Muscle layer of duodenum (tissue), 2 donors: ENCODE data around the gene YAP1.

Experiments used
- H3K27ac ChIP-seq: one replicate; pipeline ENCODE4 v1.7.0; 2013; ENCODE audit warnings: mild to moderate bottlenecking, low read length
- H3K27me3 ChIP-seq: one replicate; pipeline ENCODE4 v1.7.0; 2013; ENCODE audit warnings: low read depth, mild to moderate bottlenecking, control low read depth, low read length
- H3K36me3 ChIP-seq, 2 donors: one replicate each; pipeline ENCODE4 v1.7.0; 2013; ENCODE audit warnings: low read length in 2 of 2, control low read depth in 1 of 2, mild to moderate bottlenecking in 1 of 2; ENCODE audit not compliant: insufficient read depth in 2 of 2, control insufficient read depth in 1 of 2
- H3K4me1 ChIP-seq, 2 donors: one replicate each; pipeline ENCODE4 v1.7.0; 2013; ENCODE audit warnings: low read length in 2 of 2, mild to moderate bottlenecking in 2 of 2, control low read depth in 1 of 2, moderate library complexity in 1 of 2; ENCODE audit not compliant: insufficient read depth in 2 of 2, control insufficient read depth in 1 of 2
- H3K4me3 ChIP-seq, 2 donors: one replicate each; pipeline ENCODE4 v1.7.0; 2013; ENCODE audit warnings: low read length in 2 of 2, low read depth in 1 of 2, mild to moderate bottlenecking in 1 of 2
- H3K9me3 ChIP-seq, 2 donors: one replicate each; pipeline ENCODE4 v1.7.0; 2013; ENCODE audit warnings: low read length in 2 of 2, control low read depth in 1 of 2, mild to moderate bottlenecking in 1 of 2; ENCODE audit not compliant: control insufficient read depth in 1 of 2
- donor health status: healthy.

Gene YAP1

DNA sequence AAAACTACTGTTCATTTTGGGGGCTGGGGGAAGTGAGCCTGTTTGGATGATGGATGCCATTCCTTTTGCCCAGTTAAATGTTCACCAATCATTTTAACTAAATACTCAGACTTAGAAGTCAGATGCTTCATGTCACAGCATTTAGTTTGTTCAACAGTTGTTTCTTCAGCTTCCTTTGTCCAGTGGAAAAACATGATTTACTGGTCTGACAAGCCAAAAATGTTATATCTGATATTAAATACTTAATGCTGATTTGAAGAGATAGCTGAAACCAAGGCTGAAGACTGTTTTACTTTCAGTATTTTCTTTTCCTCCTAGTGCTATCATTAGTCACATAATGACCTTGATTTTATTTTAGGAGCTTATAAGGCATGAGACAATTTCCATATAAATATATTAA is 119.9 kb downstream of the YAP1 start:
- no peaks in the 10 kb centered on the region for H3K9me3 ChIP-seq
- H3K4me1 ChIP-seq, result peaks cover 0 to 14% of the 10 kb centered on the region in 2 donors
- no peak overlapping the region for H3K4me3 ChIP-seq
- peaks cover 8 to 21% of the 10 kb centered on the region in 2 donors for H3K36me3 ChIP-seq
- H3K27ac ChIP-seq, result no peak overlapping the region
- no peaks in the 10 kb centered on the region for H3K27me3 ChIP-seq

DNA sequence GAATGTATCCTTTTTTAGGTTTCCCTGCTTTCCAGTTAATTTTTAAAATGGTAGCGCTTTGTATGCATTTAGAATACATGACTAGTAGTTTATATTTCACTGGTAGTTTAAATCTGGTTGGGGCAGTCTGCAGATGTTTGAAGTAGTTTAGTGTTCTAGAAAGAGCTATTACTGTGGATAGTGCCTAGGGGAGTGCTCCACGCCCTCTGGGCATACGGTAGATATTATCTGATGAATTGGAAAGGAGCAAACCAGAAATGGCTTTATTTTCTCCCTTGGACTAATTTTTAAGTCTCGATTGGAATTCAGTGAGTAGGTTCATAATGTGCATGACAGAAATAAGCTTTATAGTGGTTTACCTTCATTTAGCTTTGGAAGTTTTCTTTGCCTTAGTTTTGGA is 120.7 kb downstream of the YAP1 start:
- no peaks in the 10 kb centered on the region for H3K27me3 ChIP-seq
- no peak overlapping the region for H3K4me3 ChIP-seq
- no peaks in the 10 kb centered on the region for H3K9me3 ChIP-seq
- peaks cover 0 to 14% of the 10 kb centered on the region in 2 donors for H3K4me1 ChIP-seq
- no peak overlapping the region for H3K27ac ChIP-seq
- peaks cover 8 to 14% of the 10 kb centered on the region in 2 donors for H3K36me3 ChIP-seq

DNA sequence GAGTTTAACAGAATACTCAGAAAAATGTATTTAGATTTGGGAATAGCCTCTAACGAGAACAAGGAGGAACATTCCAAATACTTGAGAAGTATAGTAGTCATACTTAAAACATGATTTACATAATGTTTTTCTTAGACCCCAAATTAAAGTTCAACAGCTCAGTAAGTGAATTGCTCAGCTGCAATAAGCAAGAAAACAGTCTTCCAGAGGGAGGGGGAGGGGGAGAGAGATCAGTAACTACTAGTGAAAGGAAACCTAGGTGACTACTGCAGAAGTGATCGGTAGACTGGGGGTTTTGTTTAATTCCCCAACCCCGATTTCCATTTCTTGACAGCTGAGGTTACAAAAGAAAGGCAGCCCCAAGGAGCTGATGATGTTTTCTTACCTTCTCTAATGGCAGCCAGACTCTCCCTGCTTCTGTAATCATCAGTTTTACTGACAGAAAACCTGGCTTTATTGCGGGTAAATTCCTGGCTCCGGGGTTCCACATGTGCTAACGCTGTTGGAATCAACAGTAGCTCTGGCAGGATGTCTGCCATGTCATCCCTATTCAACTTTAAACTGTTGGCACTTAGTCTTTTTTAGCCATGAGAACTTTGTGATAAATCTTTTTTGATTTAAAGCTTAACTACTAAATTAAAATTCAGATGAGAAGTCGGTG is 124.7 kb downstream of the YAP1 start:
- Histone ChIP-seq H3K9me3 (no peaks in the 10 kb centered on the region), H3K4me1 (peaks cover 0 to 4% of the 10 kb centered on the region in 2 donors), H3K36me3 (peaks cover 3 to 4% of the 10 kb centered on the region in 2 donors), H3K27me3 (no peaks in the 10 kb centered on the region), H3K4me3 (no peak overlapping the region), H3K27ac (no peak overlapping the region)

DNA sequence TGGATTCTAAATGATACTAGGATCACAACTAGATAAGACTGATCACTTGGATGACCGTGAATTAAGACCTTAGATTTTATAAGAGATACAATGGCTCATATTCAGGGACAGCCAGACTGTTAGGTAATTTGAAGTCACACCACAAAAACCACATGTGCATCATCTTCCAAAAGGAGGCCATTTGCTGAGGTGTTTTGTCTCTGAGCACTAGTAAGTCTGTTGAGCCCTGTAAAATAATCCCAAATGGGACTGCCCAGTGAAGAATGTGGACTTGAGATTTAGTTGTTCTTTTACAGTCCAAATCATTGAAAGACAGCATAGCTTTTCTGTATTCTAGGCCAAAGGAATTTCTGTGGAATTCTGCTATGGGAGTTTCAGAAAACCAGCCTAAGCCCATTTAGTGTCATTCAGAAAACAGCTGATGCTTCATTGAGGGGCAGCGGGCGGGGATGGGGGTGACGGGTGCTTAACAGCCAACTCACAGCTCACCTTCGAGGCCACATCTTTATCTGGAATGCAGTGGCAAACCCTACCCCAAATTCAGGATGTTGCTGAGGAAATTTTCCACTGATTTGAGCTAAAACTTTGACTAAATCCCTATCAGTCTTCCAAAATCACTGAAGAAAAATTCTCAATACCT is 127.0 kb downstream of the YAP1 start:
- Histone ChIP-seq H3K27me3 (no peaks in the 10 kb centered on the region), H3K27ac (no peak overlapping the region), H3K9me3 (no peaks in the 10 kb centered on the region), H3K4me3 (no peak overlapping the region), H3K36me3 (peaks cover 3 to 4% of the 10 kb centered on the region in 2 donors), H3K4me1 (no peaks in the 10 kb centered on the region)

DNA sequence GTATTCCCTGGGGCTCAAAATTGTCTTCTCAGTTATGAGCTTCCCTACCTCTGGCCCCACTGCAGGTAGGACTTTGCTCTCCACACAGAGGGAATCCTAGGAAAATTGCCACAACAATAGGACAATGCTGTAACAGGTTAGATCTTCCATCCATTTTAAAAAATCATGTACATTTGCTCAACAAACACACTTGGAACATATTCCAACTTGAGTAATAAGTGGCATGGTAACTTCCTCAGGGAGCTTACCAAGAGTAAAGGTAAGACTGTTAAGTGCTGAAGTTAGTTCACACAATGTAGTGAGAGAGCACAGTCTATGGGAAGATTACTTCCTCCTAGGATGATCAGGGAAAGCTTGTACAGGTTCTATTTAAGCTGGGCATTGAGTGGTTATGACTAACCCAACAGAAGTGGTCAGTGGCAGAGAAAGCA is 128.2 kb downstream of the YAP1 start:
- Histone ChIP-seq H3K9me3 (no peaks in the 10 kb centered on the region), H3K4me3 (no peak overlapping the region), H3K27me3 (no peaks in the 10 kb centered on the region), H3K27ac (no peak overlapping the region), H3K4me1 (no peaks in the 10 kb centered on the region), H3K36me3 (peaks cover 3% of the 10 kb centered on the region in 2 donors)

DNA sequence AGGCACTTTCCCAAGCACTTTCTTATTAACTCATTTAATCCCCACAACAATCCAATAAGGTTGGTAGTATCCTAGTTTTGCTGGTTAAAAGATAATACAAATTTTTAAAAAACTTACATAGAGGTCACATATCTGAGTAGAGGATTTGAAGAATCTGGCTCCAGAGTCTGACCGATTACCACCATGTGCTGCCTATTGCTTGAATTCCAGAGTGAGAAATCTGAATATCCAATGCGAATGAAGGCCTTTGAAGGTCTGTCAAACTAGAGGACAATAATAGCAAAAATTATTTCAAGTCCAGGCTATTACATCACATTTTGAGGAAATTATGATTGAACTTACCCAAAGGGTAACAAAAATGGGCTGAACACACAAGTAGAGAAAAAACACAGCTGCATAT is 129.2 kb downstream of the YAP1 start:
- Histone ChIP-seq H3K4me3 (no peak overlapping the region), H3K4me1 (no peaks in the 10 kb centered on the region), H3K9me3 (no peaks in the 10 kb centered on the region), H3K36me3 (no peaks in the 10 kb centered on the region), H3K27me3 (no peaks in the 10 kb centered on the region), H3K27ac (no peak overlapping the region)

DNA sequence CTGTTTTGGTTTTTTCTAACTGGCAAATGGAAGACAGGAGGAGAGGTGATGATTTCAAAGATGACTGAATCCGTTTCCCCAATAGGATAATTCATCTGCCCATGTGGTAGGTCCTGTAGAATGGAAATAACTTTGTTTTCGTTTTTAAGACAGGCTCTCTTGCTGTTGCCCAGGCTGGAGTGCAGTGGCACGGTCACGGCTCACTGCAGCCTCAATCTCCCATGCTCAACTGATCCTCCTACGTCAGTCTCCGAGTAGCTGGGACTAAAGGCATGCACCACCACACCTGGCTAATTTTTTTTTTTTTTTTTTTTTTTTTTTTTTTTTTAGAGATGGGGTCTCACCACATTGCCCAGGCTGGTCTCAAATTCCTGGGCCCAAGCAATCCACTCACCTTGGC is 129.7 kb downstream of the YAP1 start:
- Histone ChIP-seq H3K27ac (no peak overlapping the region), H3K9me3 (no peaks in the 10 kb centered on the region), H3K4me1 (no peaks in the 10 kb centered on the region), H3K27me3 (no peaks in the 10 kb centered on the region), H3K4me3 (no peak overlapping the region), H3K36me3 (no peaks in the 10 kb centered on the region)

DNA sequence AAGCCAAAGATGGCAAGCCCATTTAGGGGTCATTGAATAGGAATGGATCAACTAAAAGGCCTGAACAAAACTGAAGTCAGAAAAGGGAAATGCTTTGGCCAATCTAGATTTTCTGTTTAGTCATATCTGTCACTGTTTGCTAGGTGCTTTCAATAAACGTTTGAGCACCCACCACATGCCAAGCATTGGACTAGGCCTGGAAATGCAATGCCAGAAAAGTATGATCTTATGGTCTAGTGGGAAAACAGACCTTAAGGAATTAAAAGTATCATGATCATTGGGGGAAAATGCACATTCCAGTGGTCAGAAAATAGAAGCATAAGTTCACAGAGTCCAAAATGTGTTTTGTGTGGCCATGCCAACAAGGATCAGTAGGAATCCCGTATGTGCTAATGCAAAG is 130.3 kb downstream of the YAP1 start:
- H3K4me3 ChIP-seq, result no peak overlapping the region
- H3K27me3 ChIP-seq, result no peaks in the 10 kb centered on the region
- H3K36me3 ChIP-seq, result no peaks in the 10 kb centered on the region
- no peaks in the 10 kb centered on the region for H3K4me1 ChIP-seq
- H3K9me3 ChIP-seq, result no peaks in the 10 kb centered on the region
- no peak overlapping the region for H3K27ac ChIP-seq

DNA sequence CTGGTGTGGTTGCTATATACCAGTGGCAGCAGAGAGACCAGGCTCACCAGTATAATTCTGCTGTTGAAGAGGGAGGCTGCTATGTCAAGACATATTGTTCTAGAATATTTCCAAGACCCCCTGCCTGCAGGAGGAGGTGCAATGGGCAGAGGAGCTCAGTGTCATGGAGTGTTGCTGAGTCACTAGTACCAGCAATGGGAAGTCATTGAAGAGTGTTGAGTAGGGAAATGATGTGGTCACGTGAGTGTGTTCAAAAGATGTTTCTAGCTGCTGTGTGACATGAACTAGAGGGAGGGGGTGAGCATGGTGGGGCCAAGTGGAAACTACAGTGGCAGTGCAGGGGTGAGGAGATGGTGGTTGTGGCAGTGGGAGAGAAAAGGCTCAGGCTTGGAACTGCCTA is 130.8 kb downstream of the YAP1 start:
- Histone ChIP-seq H3K27me3 (no peaks in the 10 kb centered on the region), H3K4me3 (no peak overlapping the region), H3K9me3 (no peaks in the 10 kb centered on the region), H3K36me3 (no peaks in the 10 kb centered on the region), H3K27ac (no peak overlapping the region), H3K4me1 (no peaks in the 10 kb centered on the region)

DNA sequence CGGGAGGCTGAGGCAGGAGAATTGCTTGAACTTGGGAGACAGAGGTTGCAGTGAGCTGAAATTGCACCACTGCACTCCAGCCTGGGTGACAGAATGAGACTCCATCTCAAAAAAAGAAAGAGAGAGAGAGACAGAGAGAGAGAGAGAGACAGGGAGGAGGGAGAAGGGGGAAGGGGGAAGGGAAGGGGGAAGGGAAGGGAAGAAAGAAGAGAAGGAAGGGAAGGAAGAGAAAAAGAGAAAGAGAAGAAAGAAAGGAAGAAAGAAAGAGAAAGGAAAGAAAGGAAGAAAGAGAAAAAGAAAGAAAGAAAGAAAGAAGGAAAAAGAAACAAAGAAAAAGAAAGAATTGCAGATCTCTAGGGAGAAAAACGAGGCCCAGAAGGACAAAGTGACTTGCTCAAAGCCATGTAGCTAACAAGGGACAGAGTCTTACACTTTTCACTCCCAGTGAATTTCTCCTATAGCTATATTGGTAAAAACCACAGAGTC is 133.2 kb downstream of the YAP1 start:
- H3K27ac ChIP-seq, result no peak overlapping the region
- H3K36me3 ChIP-seq, result no peaks in the 10 kb centered on the region
- no peak overlapping the region for H3K4me3 ChIP-seq
- no peaks in the 10 kb centered on the region for H3K4me1 ChIP-seq
- no peaks in the 10 kb centered on the region for H3K27me3 ChIP-seq
- H3K9me3 ChIP-seq, result no peaks in the 10 kb centered on the region

DNA sequence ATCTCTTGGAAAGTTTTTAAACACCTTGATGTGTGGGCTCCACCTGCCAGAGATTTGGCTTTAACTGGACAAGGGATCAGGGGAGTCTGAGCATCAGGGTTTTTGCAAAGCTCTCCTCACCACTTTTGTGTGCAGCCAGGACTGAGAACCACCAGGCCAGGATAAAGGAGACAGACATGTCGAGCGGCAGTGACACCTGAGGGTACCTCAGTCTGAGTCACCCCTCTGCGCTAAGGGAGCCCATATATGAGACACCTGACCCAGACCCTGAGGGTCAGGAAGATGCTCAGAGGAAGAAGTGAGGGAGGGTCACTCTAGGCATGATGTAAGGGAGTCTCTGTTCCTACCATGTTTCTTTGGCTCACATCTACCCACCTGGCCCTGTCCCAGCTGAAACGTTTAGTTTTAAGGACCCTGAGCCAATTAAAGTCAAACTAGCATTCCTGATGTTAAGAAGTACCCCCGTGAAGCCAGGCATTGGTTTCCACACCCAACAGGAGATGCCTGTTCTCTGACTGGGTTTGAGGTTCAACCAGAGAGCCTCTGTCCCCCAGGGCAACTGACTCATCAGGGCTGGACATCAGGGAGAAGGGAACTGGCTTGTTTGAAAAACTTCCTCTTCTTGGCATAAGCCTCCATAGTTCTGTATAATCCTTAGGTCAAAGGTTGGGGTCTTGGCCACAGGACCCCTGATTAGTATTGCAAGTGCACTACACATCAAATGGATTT is 134.6 kb downstream of the YAP1 start:
- no peaks in the 10 kb centered on the region for H3K27me3 ChIP-seq
- no peak overlapping the region for H3K27ac ChIP-seq
- no peaks in the 10 kb centered on the region for H3K36me3 ChIP-seq
- no peak overlapping the region for H3K4me3 ChIP-seq
- H3K9me3 ChIP-seq, result no peaks in the 10 kb centered on the region
- H3K4me1 ChIP-seq, result no peaks in the 10 kb centered on the region
